Stimulated activated naive CD4-positive, alpha-beta T cell treated with Interleukin-2 at 50 U/mL for 16 hours (primary cell): ENCODE results near the gene NEDD4L.

Experiments used
- DNase-seq: peaks from one replicate; lab custom pipeline; 2025; lab: John Stamatoyannopoulos, UW

The NEDD4L gene

DNA sequence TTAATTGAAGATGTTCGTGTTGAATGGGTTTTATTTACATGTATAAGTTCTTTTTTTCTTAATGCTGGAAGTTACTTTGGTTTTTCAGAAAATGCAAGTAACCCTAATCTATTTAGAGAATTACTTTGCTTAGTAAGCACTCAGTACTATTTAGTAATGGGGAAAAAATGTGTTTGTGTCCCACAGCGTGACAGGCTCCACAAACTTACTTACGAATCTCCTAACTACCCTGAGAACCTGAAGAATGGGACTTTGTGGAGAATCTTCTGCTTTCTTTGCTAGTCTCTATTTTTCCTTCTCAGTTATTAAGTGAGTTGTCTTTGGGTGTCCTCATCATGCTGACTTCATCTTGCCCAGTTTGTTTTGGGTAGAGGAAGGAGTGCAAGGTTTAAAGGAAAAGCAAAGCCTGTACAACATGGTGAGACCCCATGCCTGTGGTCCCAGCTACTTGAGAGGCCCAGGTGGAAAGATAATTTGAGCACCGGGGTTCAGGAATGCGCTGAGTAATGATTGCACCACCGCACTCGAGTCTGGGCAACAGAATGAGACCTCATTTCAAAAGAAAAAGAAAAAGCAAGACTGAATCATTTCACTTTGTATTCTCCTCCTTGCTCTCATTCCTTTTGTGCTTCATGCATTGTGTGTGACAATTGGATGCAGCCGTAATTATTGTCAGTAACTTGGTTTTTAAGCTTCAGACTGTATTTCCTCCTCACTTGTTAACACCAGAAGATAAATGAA, 10.2 kb downstream of the NEDD4L start:
- DNase-seq: no peak

DNA sequence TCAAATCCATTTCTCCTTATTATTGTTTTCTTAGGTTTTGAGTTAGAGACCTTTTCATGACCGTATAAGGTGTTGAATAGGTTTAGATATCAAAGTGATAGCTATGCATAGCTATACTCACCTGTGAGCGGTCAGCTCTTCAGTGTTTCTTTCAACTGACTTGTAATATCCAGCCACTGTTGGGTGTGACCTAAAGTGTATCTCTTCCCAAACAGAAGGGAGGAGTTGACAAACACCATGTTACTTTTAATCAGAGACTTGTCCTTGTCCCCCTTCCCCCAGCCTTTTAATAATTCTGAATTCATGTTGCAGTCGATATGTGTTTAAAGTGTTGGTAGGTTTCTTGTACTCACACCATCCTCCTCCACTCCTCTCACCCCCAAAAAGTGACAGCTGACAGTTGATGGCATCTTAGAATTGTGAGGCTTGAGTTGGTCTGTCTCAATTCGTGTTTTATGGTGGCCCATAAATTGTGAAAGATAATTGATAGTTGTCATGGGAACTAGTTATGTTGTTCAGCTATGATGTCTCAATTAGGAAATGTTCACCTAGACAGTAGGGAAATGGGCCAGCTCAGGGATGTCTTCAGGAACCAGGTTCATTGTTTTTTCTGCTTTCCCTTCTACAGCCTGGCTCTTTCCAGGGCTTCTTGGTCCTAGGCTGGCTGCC, 12.0 kb downstream of the NEDD4L start:
- no peak for DNase-seq

DNA sequence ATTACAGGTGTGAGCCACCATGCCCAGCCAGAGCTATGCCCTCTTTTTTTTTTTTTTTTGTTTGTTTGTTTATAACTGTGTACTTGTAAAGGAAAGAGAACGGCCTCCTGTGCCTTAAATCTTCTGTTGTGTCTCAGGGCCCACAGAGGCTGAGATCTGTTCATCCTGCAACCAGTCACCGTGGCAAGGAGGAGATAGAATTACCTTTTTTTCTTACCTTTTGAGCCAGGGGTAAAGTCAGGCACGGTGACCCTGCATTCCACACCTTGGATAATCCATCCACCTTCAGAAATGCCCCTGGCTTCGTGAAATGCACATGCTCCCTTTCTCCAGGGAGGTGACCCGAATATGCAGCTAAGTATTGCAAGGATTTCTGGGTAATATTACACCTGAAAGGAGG, 12.8 kb downstream of the NEDD4L start:
- DNase-seq: no peak

DNA sequence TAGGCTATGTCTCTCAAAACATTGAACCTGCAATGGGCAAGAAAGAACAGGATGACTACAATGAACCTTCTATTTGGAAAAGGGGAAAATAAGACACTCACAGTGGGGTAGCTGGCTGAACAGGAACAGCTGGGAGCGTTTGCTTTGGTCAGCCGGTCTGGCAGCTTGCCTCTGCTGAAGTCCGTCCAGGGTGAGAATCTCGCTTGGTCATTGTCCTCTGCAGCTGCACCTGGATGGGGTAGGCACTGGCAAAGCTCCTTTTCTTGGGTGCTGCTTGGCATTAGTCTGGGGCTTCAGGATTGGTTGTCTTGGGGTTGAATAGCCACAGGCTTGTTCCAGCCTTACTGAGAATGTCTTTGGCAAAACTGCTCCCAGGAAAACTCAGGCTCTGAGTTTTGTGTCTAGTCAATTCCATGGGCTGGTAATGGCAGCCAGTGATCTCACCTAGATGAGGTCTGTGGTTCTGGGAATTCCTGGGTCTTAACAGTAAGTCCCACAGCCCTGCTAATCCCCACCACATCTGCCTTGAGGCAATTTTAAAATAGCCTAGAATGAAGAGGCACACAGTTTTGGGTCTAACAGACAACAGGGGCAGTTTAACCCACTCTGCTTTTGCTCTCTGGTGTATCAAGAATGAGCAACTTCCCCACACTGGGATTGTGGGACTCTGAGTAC, 13.4 kb downstream of the NEDD4L start:
- DNase-seq: no peak

DNA sequence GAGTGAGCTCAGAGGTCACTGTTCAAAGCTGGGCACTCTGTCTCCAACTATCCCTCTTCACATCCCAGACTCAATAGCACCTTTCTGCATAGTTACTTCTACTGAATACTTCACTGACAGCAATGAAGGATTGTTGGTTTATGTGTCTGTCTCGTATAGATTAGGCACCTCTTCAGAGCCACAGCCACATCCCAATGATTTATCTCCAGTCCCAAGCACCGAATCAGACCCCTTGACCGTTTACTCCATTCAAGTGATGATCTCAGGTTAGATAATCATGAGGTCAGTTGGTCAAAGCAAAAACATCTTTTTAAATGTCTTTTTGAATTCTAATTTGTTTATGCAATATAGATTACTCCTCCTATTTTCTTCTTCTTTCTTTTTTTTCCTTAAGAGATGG, 14.7 kb downstream of the NEDD4L start:
- no peak for DNase-seq

DNA sequence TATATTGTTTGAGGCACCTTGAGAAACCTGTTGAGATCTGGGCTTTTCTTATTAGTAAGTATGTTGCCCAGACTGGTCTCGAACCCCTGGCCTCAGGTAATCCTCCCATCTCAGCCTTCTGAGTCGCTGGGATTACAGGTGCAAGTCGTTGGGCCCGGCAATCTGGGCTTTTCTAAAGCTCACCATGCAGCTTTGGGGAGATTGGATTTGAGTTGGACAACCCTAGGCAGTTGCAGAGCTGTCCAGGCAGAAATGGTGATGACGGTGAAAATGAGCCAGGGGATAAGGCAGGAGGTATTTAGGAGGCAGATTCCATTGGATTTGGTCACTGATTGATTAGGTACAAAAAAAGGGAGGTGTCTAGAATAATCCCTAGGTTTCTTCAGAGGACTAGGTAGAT, 16.2 kb downstream of the NEDD4L start:
- DNase-seq: no peak

DNA sequence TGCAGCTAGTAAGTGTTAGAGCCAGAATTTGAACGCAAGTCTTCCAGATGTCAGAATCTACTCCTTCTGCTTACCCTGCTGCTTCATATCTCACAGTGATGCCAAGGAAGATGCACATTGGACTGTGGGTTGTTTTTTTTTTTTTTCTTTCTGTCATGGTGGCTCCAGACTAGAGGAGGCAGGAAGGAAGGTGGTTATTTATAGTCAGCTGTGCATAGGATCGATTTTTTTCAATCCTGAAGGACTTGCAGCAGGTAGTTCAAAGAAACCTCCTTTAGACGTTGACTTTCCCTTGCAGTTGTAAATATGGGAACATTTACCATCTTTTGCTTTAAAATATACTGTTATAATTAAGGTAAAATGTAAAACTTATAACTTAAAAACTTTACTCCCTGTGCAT, 17.3 kb downstream of the NEDD4L start:
- no peak for DNase-seq

DNA sequence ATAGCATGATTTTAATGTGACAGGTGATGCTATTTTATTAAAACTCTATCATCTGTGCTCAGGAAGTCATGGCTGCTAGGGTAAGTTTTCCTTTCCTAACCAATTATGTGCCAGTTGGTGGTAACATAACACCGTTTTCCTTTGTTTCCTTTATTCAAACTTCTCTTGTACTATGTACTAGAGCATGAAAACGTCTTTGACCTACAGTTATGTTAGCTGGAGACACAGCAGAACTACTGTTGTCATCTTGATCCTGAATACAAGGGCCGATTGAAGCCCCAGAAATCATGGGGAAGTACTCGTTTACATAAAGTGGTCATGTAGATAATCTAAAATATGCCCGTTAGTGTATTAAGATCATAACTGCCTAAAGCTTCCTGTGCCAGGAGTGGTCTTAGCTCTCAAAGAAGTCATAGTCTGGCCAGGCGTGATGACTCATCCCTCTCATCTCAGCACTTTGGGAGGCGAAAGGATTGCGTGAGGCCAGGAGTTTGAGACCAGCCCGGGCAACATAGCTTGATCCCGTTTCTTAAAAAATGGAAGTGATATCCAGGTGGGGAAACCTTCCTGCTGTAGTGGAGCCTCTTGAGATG, 20.5 kb downstream of the NEDD4L start:
- no peak for DNase-seq

DNA sequence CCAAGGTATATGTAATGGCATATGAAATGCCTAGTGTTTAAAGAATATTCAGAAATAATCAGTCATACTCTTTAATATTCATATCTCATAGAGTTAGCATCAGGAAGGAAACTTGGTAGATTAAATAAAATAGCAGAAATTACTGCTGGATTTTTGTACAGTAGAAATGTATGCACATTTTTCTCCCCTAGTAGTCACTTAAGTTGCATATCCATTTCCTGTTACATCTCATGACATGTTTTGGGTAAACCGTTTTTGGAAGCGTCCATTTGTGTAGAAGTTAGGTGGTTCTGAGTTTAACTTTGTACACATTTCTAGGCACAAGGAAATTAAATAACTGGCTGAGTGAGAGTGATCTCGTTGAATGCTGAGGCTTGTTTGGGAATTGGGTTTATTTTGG, 21.9 kb downstream of the NEDD4L start:
- DNase-seq: no peak

DNA sequence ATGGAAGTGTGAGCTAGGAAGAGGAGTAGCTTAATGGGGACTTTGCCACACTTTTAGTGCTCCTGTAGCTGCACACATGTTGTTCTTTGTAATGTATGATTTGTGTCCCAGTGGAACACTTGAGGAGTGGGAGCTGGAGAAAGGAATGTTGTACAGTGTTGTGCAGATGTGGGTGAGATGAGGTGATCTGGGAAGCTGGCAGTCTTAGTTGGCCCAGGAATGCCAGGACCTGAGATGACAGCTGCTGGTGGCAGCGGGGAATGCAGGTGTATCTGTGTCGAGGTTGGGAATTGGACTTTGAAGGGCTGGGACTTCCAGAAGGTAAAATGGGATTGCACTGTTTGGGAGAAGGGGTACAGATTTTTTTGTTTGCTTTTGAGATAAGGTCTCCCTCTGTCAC, 23.6 kb downstream of the NEDD4L start:
- DNase-seq: no peak

DNA sequence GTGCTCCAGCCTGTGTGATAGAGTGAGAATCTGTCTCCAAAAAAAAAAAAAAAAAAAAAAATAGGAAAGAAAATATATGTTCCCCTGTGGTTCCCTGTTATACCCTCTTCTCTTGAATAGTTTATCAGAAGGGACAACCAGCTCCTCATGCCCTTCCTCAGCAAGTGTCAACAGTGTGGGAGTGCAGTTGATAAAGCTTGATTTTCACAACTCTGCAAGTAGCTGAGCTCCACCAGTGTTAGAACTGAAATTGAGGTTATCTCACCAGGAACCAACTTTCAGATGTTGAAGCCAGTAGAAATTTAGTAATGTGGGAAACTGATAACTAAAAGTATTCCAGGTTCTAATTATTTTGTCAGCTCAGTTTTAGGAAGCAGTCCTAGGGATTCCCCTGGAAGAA, 25.1 kb downstream of the NEDD4L start:
- DNase-seq: no peak

DNA sequence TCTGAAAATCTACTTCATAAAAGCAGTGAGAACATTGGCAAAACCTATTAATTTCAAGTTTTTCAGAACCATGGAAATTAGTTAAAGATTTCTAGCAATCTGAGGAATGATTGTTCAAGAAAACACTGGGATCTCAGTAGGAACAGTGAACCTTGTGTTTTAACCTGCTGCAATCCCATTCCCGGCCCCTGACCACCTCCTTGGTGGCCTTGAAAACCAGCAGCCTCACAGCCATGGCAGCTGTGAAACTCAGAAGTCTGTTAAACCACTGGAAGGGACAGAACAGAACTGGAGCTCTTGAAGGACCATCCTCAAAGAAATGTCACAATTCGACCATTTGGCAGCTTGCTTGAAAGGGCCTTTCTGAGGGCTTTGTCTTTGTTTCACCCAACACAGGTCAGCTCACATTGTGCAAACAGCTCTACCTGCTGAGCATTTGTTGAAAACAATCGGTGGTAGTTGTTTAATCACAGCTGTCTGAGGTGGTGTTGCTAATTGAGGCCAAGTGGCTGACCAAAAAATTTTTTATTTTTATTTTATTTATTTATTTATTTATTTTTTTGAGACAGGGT, 25.8 kb downstream of the NEDD4L start:
- DNase-seq: no peak

DNA sequence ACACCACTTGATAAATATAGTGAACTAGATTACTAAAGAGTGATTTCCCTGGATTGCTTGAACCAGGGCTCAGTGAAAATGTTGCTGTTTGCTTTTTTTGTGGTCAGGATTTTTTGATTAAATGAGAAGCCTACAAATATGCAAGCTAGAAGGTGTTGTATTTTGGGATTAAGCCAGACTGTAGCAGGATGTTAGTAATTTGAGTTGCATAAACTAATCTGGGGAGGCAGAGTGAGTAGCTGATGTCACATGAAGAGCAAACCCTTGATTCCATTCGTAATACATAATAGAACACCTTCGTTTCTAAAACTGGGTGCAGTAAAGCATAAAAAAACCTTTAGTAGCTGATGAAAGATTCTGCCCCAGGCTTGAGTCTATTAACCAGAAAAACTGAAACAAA, 32.0 kb downstream of the NEDD4L start:
- DNase-seq: no peak

DNA sequence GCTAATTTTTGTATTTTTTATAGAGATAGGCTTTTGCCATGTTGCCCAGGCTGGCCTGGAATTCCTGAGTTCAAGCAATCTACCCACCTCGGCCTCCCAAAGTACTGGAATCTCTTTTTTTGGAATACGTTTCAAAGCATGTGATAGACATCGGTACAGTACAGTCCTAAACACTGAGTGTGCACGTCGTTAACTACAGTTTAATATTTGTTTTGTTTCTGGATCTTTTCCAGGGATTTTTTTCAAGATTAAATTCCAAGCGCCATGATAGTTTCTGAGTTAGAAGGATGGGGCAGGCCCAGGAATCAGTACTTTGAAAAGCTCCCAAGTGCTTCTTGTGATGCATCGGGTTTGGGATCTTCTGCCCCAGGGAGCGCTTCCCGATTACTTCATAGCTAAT, 33.3 kb downstream of the NEDD4L start:
- DNase-seq: no peak

DNA sequence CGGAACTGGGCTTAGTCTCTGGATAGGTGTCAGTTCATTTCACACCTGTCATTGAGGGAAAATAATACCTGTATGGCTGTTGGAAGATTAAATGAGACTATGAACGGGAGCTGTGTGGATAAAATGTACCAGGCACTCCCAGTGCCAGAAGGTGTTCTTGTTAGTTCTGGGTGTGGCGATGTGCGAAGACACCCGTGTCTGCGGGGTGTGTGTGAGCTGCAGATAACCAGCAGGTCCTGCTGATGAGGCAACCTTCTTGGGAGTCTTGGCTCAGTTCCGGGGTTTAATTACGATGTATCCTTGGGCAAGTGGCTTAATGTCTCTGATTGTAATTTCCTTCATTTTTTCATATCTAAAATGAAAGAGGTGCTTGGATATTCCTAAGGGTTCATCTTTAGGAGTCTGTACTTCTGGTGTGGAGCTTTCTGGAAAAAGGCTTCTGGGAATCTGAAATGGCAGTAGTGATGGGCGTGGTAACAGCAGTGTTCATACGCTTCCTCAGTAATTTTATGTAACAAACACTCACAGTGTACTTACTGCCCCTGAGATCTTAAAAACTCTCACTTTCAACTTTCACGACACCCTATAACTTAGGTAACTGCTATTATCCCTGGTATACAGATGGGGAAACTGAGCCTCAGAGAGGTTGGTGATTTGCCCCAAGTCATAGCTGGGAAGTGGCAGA, 35.0 kb downstream of the NEDD4L start:
- DNase-seq: no peak

DNA sequence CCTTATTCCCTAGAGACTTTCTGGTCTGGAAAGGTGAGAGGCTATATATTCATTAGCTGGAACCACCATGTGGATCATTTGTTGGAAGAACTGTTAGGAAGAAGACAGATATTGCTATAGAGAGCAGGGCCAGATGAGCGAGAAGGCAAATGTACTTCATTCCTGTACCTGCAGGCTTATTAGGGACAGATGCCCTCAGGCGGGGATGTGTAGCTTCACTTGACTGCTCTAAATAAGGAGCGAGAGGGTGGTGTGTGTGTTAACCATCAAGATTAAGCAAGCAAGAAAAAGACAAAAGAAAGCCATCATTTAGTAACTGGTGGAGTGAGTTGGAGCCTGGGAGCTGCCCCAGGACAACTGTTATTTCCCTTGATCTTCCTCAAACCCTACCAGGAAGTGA, 36.4 kb downstream of the NEDD4L start:
- no peak for DNase-seq

DNA sequence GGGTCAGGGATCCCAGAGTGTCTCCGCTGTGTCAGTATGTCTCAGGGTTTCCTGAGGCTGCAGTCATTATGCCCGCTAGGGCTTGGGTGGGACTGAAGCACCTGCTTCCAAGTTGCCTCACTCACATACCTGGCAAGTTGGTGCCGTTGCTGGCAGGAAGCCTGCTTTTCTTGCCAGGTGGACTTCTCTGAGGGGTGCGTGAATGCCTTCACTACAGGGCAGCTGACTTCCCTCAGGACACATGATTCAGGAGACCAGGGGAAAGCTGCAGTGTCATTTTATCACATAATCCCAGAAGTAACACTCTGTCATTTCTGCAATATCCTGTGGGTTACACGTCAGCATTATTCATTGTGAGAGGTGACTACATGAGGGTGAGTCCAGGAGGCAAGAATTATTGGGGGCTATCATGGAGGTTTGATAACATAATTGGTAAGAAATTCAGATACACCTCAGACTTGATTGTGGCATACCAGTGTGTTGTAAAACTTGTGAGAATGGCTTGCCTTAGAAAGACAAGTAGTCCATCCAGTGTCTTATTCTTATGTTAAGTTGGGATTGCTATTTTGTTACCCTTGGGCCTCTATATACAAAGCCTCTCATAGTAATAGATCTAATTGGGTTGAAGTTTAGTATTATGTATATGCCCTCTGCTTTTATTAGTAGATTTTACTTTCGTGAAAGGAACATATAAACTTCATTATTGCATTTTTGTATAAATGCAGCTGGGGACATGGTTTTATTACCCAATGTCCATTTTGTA, 44.1 kb downstream of the NEDD4L start:
- DNase-seq: no peak

DNA sequence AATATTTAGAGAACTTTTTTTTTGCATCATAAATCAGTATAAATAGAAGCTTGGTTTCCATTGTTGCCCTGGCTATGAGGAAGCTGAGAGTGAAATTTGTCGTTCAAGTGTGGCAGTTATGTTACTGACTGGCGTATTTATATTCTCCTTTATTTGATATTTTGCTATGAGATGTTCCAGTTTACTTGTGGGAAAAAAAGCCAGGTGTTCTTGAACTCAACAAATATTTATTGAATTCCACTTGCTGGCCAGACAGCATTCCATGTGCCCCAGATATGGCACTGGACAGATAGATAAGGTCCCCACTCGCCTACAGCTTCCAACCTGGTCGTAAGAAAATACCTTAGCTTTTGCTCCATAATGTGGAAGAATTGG, 44.7 kb downstream of the NEDD4L start:
- DNase-seq: no peak

DNA sequence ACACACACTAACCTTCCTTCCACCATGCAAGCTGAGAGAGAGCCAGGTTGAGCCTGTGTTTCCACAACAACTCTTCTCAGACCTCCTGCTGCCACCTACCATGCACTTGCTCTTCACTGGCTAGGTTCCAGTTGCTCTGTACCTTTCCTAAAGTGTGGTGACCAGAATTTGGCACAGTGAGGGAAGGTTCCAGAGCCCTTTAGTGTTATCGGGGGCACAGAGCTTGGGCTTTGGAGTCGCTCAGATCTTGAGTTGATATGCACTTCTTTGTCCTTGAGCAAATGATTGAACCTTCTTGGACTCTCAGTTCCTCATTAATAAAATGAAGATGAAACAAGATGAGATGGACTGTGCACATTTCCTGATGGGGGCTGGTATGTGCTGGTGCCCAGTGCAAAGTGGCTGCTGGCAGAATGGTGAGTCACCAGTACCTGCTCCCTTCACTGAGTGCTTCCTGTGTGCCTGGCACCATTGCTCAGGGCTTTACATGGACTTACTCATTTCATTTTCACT, 47.1 kb downstream of the NEDD4L start:
- DNase-seq: no peak

DNA sequence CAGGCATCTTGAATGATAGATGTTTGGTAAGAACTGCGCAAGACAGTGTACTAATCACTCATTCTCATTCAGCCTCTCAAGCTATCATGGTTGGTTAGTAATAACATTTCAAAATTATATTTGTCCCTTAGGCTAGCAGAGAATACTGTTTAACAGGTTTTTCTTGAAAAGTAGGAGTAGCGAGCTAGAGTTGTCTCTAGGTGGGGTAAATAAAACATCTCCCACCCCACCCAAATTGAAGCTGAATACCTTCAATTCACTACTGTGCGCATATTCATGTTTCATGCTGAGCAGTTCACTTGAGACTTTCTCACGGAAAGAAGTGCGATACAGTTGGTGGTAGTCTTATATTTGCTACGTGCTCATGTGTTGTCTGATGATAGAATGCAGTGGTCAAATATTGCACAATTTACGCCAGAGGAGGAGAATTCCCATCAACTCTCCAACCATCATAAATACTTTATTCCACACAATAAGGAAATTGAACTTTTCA, 49.3 kb downstream of the NEDD4L start:
- DNase-seq: no peak

DNA sequence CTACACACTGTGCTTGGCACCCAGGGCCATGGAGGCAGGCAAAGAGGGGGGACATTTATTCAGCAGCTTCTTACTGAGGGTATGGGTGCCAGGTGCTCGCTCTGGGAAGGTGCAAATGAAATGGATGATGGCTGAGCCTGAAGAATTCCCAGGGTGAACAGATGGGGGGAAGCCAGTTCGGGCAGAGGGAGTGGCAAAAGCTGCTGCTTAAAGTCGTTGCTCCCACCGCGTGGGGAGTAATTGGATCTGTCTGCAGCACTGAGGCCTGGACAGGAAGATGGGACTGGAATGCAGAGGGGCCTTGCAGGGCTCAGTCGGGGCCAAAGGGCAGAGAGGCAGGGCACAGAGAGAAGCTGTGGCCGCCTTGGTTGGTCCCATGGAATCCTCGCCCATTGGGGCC, 51.2 kb downstream of the NEDD4L start:
- DNase-seq: no peak
